22Rv1 (cell line): ENCODE results near the gene GLP2R.

Experiments
- H3K27ac ChIP-seq: fragments of 450-650 bp; 2 replicates; pipeline ENCODE4 v1.5.1; 2017
- CTCF ChIP-seq: fragments of 450-650 bp; IDR thresholded peaks from 2 replicates; pipeline ENCODE4 v1.5.1; 2017; ENCODE audit warnings: mild to moderate bottlenecking
- ZFX ChIP-seq: fragments of 450-650 bp; IDR thresholded peaks from 2 replicates; pipeline ENCODE4 v1.6.1; 2017; ENCODE audit warnings: antibody characterized with exemption, borderline replicate concordance

The GLP2R gene

GRCh38 chr17:9880582-9880999 lies 54.9 kb downstream of the GLP2R start:
- H3K27ac ChIP-seq, result no peak overlapping the region
- TF ChIP-seq ZFX, result no peak
- no peak for TF ChIP-seq CTCF

- TF ChIP-seq ZFX, result no peak
- no peak for TF ChIP-seq CTCF
Observed at GRCh38 chr17:9883451-9883850, 57.7 kb downstream of the GLP2R start.

GRCh38 chr17:9886141-9886930 lies 60.6 kb downstream of the GLP2R start:
- no peak overlapping the region for H3K27ac ChIP-seq
- TF ChIP-seq CTCF, result no peak
- TF ChIP-seq ZFX, result no peak

More at GRCh38 chr17:9883451-9883850, 57.7 kb downstream of the GLP2R start:
- H3K27ac ChIP-seq, result no peak overlapping the region

- TF ChIP-seq CTCF (no peak), ZFX (no peak)
Observed at GRCh38 chr17:9887508-9887907, 61.8 kb downstream of the GLP2R start.

GRCh38 chr17:9890124-9890523 lies 64.4 kb downstream of the GLP2R start:
- TF ChIP-seq CTCF (peak; percentile 64), ZFX (no peak)
- H3K27ac ChIP-seq, result no peak overlapping the region

More at GRCh38 chr17:9887508-9887907, 61.8 kb downstream of the GLP2R start:
- no peak overlapping the region for H3K27ac ChIP-seq

GRCh38 chr17:9893411-9894012 lies 67.8 kb downstream of the GLP2R start:
- H3K27ac ChIP-seq, result no peak overlapping the region
- no peak for TF ChIP-seq CTCF
- no peak for TF ChIP-seq ZFX

- no peak overlapping the region for H3K27ac ChIP-seq
- no peak for TF ChIP-seq ZFX
- TF ChIP-seq CTCF, result no peak
Observed at GRCh38 chr17:9894231-9894630, 68.5 kb downstream of the GLP2R start.
